Lung (tissue), 12 donors: Measurements from ENCODE around the gene NRROS. TPM values are rescaled to one million over a fixed set of nuclear protein-coding genes. Genes with fewer than 3 reads are reported as not detected.

Experiments used
- ATAC-seq: fragments of 200-7000 bp; cut with Tn5 transposase; one replicate; pipeline ENCODE4 v1.9.1; 2020; ENCODE audit warnings: moderate number of reproducible peaks; ENCODE audit not compliant: insufficient read depth, low FRiP score
- DNase-seq, 3 donors: peaks; one replicate each; pipeline ENCODE4 v3.0.0-alpha.2; 2013 to 2017
- H3K27ac ChIP-seq, 2 donors: one replicate each; pipeline ENCODE4 v1.5.1; 2013; ENCODE audit warnings: mild to moderate bottlenecking in 2 of 2, moderate library complexity in 2 of 2, control low read depth in 1 of 2, inconsistent platforms in 1 of 2, low read depth in 1 of 2, low read length in 1 of 2
- H3K27me3 ChIP-seq, 3 donors: one replicate each; pipeline ENCODE4 v1.5.1; 2013; ENCODE audit warnings: low read length in 2 of 3; ENCODE audit not compliant: control insufficient read depth in 3 of 3, insufficient read depth in 3 of 3
- H3K36me3 ChIP-seq, 4 donors: one replicate each; pipeline ENCODE4 v1.5.1; 2013; ENCODE audit warnings: low read length in 4 of 4, mild to moderate bottlenecking in 1 of 4, moderate library complexity in 1 of 4; ENCODE audit not compliant: control insufficient read depth in 4 of 4, insufficient read depth in 4 of 4
- H3K4me1 ChIP-seq, 5 donors: one replicate each; pipeline ENCODE4 v1.5.1; 2013; ENCODE audit warnings: low read length in 5 of 5, mild to moderate bottlenecking in 2 of 5, moderate library complexity in 1 of 5; ENCODE audit not compliant: control insufficient read depth in 5 of 5, insufficient read depth in 5 of 5
- H3K4me3 ChIP-seq: one replicate; pipeline ENCODE4 v1.5.1; 2013; ENCODE audit warnings: mild to moderate bottlenecking, control low read depth, moderate library complexity
- H3K9ac ChIP-seq, 2 donors: one replicate each; pipeline ENCODE4 v1.5.1; 2013; ENCODE audit warnings: low read length in 2 of 2, control low read depth in 1 of 2; ENCODE audit not compliant: insufficient read depth in 1 of 2
- H3K9me3 ChIP-seq, 4 donors: one replicate each; pipeline ENCODE4 v1.5.1; 2013; ENCODE audit warnings: low read length in 3 of 4, mild to moderate bottlenecking in 1 of 4, moderate library complexity in 1 of 4; ENCODE audit not compliant: control insufficient read depth in 4 of 4, insufficient read depth in 3 of 4
- WGBS, 2 donors: extraction: QIAGEN DNeasy Blood & Tissue Kit; methylation state at CpG; one replicate each; pipeline ENCODE4 v1.1.7; 2013; 5-methylcytosine and 5-hydroxymethylcytosine counted together
- polyA plus RNA-seq, 2 donors: library from polyadenylated mRNA; stranded (reverse); fragments of 200-250 nt; gene quantifications; one replicate each; pipeline ENCODE4 v1.2.1, GENCODE V29; 2013
- total RNA-seq, 2 donors: library from RNA; depleted of rRNA in 1 of 2; stranded (reverse); fragments of >200 nt in 1 of 2; gene quantifications; one replicate each; pipeline ENCODE4 v1.2.1, GENCODE V29; 2014 to 2021
- TF ChIP-seq, protein P1 (sequence below): IDR thresholded peaks from 2 replicates; pipeline ENCODE4 v1.5.1; 2012; ENCODE audit warnings: mild to moderate bottlenecking; ENCODE audit errors: control extremely low read depth, extremely low read depth
- donor health status: control.
- donor health status: control.
- donor health status: Bipolar disorder and iron deficiency.
- donor health status: healthy.
- donor health status: DM: yes; HTN: yes; CAD: no.

Gene NRROS
- total and polyA plus RNA-seq, 4 donors = 6.6 to 17.6 (median 13.0) TPM

DNA sequence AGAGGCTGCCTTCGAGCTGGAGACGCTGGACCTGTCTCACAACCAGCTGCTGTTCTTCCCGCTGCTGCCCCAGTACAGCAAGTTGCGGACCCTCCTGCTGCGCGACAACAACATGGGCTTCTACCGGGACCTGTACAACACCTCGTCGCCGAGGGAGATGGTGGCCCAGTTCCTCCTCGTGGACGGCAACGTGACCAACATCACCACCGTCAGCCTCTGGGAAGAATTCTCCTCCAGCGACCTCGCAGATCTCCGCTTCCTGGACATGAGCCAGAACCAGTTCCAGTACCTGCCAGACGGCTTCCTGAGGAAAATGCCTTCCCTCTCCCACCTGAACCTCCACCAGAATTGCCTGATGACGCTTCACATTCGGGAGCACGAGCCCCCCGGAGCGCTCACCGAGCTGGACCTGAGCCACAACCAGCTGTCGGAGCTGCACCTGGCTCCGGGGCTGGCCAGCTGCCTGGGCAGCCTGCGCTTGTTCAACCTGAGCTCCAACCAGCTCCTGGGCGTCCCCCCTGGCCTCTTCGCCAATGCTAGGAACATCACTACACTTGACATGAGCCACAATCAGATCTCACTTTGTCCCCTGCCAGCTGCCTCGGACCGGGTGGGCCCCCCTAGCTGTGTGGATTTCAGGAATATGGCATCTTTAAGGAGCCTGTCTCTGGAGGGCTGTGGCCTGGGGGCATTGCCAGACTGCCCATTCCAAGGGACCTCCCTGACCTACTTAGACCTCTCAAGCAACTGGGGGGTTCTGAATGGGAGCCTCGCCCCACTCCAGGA, 21.1 kb downstream of the NRROS start:
- Histone ChIP-seq H3K36me3 (peaks cover 0 to 26% (median 0%) of the 10 kb centered on the region in 4 donors), H3K27ac (no peak overlapping the region), H3K4me3 (no peak overlapping the region), H3K27me3 (no peaks in the 10 kb centered on the region), H3K9me3 (peaks cover 0 to 2% (median 0%) of the 10 kb centered on the region in 4 donors), H3K9ac (no peak overlapping the region), H3K4me1 (peaks cover 0 to 8% (median 0%) of the 10 kb centered on the region in 5 donors)
- ATAC-seq = no peak
- TF ChIP-seq, protein P1, sequence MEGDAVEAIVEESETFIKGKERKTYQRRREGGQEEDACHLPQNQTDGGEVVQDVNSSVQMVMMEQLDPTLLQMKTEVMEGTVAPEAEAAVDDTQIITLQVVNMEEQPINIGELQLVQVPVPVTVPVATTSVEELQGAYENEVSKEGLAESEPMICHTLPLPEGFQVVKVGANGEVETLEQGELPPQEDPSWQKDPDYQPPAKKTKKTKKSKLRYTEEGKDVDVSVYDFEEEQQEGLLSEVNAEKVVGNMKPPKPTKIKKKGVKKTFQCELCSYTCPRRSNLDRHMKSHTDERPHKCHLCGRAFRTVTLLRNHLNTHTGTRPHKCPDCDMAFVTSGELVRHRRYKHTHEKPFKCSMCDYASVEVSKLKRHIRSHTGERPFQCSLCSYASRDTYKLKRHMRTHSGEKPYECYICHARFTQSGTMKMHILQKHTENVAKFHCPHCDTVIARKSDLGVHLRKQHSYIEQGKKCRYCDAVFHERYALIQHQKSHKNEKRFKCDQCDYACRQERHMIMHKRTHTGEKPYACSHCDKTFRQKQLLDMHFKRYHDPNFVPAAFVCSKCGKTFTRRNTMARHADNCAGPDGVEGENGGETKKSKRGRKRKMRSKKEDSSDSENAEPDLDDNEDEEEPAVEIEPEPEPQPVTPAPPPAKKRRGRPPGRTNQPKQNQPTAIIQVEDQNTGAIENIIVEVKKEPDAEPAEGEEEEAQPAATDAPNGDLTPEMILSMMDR = no peak
- 75 to 87% methylated on average over 32 of the region's 32 CpGs for WGBS, 2 donors
- peak in 1 of 3 donors; percentile 39 for DNase-seq

DNA sequence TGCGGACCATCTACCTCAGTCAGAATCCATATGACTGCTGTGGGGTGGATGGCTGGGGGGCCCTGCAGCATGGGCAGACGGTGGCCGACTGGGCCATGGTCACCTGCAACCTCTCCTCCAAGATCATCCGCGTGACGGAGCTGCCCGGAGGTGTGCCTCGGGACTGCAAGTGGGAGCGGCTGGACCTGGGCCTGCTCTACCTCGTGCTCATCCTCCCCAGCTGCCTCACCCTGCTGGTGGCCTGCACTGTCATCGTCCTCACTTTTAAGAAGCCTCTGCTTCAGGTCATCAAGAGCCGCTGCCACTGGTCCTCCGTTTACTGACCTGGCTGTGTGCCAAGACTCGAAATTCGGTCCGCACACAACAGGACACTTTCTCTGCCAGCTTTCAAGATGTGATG, 21.9 kb downstream of the NRROS start:
- Histone ChIP-seq H3K4me3 (no peak overlapping the region), H3K27me3 (no peaks in the 10 kb centered on the region), H3K4me1 (peaks cover 0 to 8% (median 0%) of the 10 kb centered on the region in 5 donors), H3K9ac (no peak overlapping the region), H3K9me3 (peaks cover 0 to 2% (median 0%) of the 10 kb centered on the region in 4 donors), H3K36me3 (peaks cover 0 to 26% (median 0%) of the 10 kb centered on the region in 4 donors), H3K27ac (no peak overlapping the region)
- ATAC-seq (no peak), DNase-seq (no peak)
- TF ChIP-seq, protein P1 = no peak
- WGBS, 2 donors = 77 to 85% methylated on average over 16 of the region's 16 CpGs

DNA sequence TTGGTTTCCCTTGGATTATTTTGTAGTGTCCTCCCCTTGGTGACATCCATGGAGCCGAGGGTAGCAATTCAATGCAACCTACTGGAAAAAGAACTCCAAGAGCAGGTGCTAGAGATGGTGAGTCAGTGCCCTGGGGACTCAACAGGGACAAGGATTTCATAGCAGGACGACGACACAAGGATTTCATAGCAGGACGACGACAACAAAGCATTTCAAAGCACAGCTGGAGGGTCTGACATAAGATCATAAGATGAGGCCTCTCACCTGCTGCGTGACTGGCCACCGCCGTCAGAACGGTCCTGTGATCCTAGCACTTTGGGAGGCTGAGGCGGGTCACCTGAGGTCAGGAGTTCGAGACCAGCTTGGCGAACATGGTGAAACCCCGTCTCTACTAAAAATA, 22.5 kb downstream of the NRROS start:
- H3K4me3 ChIP-seq = no peak overlapping the region
- peaks cover 0 to 23% (median 0%) of the 10 kb centered on the region in 4 donors for H3K36me3 ChIP-seq
- H3K9ac ChIP-seq = no peak overlapping the region
- peaks cover 0 to 8% (median 0%) of the 10 kb centered on the region in 5 donors for H3K4me1 ChIP-seq
- no peaks in the 10 kb centered on the region for H3K27me3 ChIP-seq
- peaks cover 0 to 2% (median 0%) of the 10 kb centered on the region in 4 donors for H3K9me3 ChIP-seq
- DNase-seq (no peak), ATAC-seq (no peak)
- H3K27ac ChIP-seq = no peak overlapping the region
- TF ChIP-seq, protein P1 = no peak
- 88 to 95% methylated on average over 13 of the region's 13 CpGs for WGBS, 2 donors
